GM12892 (cell line): ENCODE results near the gene IL22RA1.

Source experiments
- POLR2A ChIP-seq: IDR thresholded peaks from 2 replicates; pipeline ENCODE4 v1.6.1; 2011; ENCODE audit warnings: low read depth, low read length, control low read depth
- POLR2AphosphoS5 ChIP-seq: IDR thresholded peaks from 2 replicates; pipeline ENCODE4 v1.6.1; 2011; ENCODE audit warnings: low read depth, low read length, control low read depth
- TAF1 ChIP-seq: IDR thresholded peaks from 2 replicates; pipeline ENCODE4 v1.6.1; 2011; ENCODE audit warnings: low read depth, mild to moderate bottlenecking, control low read depth, low read length, borderline replicate concordance

DNA sequence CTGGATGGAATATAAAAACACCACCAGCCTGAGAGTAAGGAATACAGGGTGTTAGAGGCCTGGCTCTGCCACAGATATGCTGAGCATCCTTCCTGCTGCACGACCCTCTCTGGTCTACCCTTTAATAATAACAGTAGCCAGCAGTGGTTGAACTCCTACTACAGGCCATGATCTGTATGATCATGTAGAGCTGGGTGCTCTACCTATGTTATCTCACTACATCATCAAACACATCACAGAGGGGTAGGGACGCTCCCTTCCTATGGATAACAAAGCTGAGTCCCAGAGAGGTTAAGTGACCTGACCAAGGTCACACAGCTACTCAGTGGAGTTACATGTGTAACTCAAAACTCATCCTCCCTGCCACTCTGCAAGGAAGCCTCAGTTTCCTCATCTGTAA, 18.0 kb downstream of the IL22RA1 start:
- TF ChIP-seq POLR2A = no peak
- no peak for TF ChIP-seq POLR2AphosphoS5
- no peak for TF ChIP-seq TAF1
